Ishikawa (cell line): ENCODE results near the gene CLIC3.

Source experiments
- CEBPB ChIP-seq: IDR thresholded peaks from 2 replicates; pipeline ENCODE4 v1.6.1; 2012
- CREB1 ChIP-seq: IDR thresholded peaks from 2 replicates; pipeline ENCODE4 v1.6.1; 2012; ENCODE audit warnings: low read depth
- EGR1 ChIP-seq: IDR thresholded peaks from 2 replicates; pipeline ENCODE4 v1.6.1; 2012
- EP300 ChIP-seq: IDR thresholded peaks from 2 replicates; pipeline ENCODE4 v1.6.1; 2012; ENCODE audit warnings: borderline replicate concordance
- FOXM1 ChIP-seq: IDR thresholded peaks from 2 replicates; pipeline ENCODE4 v1.6.1; 2012; ENCODE audit warnings: low read depth, borderline replicate concordance
- NFIC ChIP-seq: IDR thresholded peaks from 2 replicates; pipeline ENCODE4 v1.6.1; 2012
- RAD21 ChIP-seq: IDR thresholded peaks from 2 replicates; pipeline ENCODE4 v1.6.1; 2012; ENCODE audit warnings: low read depth
- REST ChIP-seq: IDR thresholded peaks from 2 replicates; pipeline ENCODE4 v1.6.1; 2012; ENCODE audit warnings: low read depth, mild to moderate bottlenecking
- TAF1 ChIP-seq: IDR thresholded peaks from 2 replicates; pipeline ENCODE4 v1.6.1; 2012; ENCODE audit warnings: low read depth, mild to moderate bottlenecking
- TCF12 ChIP-seq: IDR thresholded peaks from 2 replicates; pipeline ENCODE4 v1.6.1; 2012; ENCODE audit warnings: low read depth
- TEAD4 ChIP-seq: IDR thresholded peaks from 2 replicates; pipeline ENCODE4 v1.6.1; 2012
- YY1 ChIP-seq: IDR thresholded peaks from 2 replicates; pipeline ENCODE4 v1.6.1; 2012; ENCODE audit warnings: low read depth
- ZBTB7A ChIP-seq: IDR thresholded peaks from 2 replicates; pipeline ENCODE4 v1.6.1; 2012; ENCODE audit warnings: low read depth

GRCh38 chr9:136955943-136956335 is 40.4 kb downstream of the CLIC3 start:
- TF ChIP-seq REST: no peak
- no peak for TF ChIP-seq CREB1
- TF ChIP-seq EP300: no peak
- no peak for TF ChIP-seq ZBTB7A
- TF ChIP-seq TAF1: no peak
- no peak for TF ChIP-seq TCF12
- no peak for TF ChIP-seq TEAD4
- TF ChIP-seq NFIC: no peak
- no peak for TF ChIP-seq RAD21
- no peak for TF ChIP-seq EGR1
- TF ChIP-seq YY1: no peak
- no peak for TF ChIP-seq CEBPB
- no peak for TF ChIP-seq FOXM1
